ENCODE measurements around the gene ZNF428. TPM values are rescaled to one million over a fixed set of nuclear protein-coding genes. Genes with fewer than 3 reads are reported as not detected.

Gene ZNF428
- total RNA-seq, 4 donors from 2014 or later: 3.0 to 17.1 (median 15.1) TPM

- Histone ChIP-seq H3K9me3 (no peaks in the 10 kb centered on the region), H3K27ac (no peak overlapping the region), H3K36me3 (no peaks in the 10 kb centered on the region), H3K4me3 (no peak overlapping the region), H3K4me1 (peaks cover 0 to 13% (median 7%) of the 10 kb centered on the region in 4 donors), H3K27me3 (no peaks in the 10 kb centered on the region)
- TF ChIP-seq CTCF (IDR thresholded peaks at IDR 0.05) (no peak), POLR2AphosphoS5 (IDR thresholded peaks at IDR 0.05) (no peak), EP300 (IDR thresholded peaks at IDR 0.05; ENCODE audit: low read depth) (no peak), POLR2A (IDR thresholded peaks at IDR 0.05) (no peak)
- 83 to 86% methylated on average over 9 of the region's 9 CpGs for WGBS, 2 donors (ENCODE audit: low coverage in 1 of 2)
- no peak for DNase-seq
- intact Hi-C loops (cut with DNase I; ENCODE audit: low total_unique reads) (loop anchor here (10.0 kb wide), 1 partner anchor 90 kb away; no protein-coding TSS in a partner anchor), in situ Hi-C loops (cut with MboI; ENCODE audit: low pct_ligation_motif_present in 1 of 4, low pct_unique_long_range_greater_than_20kb in 1 of 4, low sequenced_read_pairs in 3 of 4) (no loop called here)
Measured at GRCh38 chr19:43564800-43565199, 54.6 kb downstream of the ZNF428 start.

- Histone ChIP-seq H3K4me3 (no peak overlapping the region), H3K27me3 (no peaks in the 10 kb centered on the region), H3K9me3 (no peaks in the 10 kb centered on the region), H3K27ac (peak overlapping the region in 2 of 4 donors; percentile 59 to 66), H3K36me3 (no peaks in the 10 kb centered on the region), H3K4me1 (peaks cover 0 to 13% (median 7%) of the 10 kb centered on the region in 4 donors)
- 90 to 92% methylated on average over 8 to 10 of the region's 10 CpGs for WGBS, 2 donors (ENCODE audit: low coverage in 1 of 2)
- in situ Hi-C loops (cut with MboI; ENCODE audit: low pct_ligation_motif_present in 1 of 4, low pct_unique_long_range_greater_than_20kb in 1 of 4, low sequenced_read_pairs in 3 of 4) (no loop called here), intact Hi-C loops (cut with DNase I; ENCODE audit: low total_unique reads) (loop anchor here (10.0 kb wide), 1 partner anchor 91 kb away; no protein-coding TSS in a partner anchor)
- no peak for DNase-seq
- TF ChIP-seq POLR2AphosphoS5 (IDR thresholded peaks at IDR 0.05): no peak
- no peak for TF ChIP-seq POLR2A (IDR thresholded peaks at IDR 0.05)
- TF ChIP-seq CTCF (IDR thresholded peaks at IDR 0.05): no peak
- TF ChIP-seq EP300 (IDR thresholded peaks at IDR 0.05; ENCODE audit: low read depth): no peak
Measured at GRCh38 chr19:43563816-43564457, 55.5 kb downstream of the ZNF428 start.

DNA sequence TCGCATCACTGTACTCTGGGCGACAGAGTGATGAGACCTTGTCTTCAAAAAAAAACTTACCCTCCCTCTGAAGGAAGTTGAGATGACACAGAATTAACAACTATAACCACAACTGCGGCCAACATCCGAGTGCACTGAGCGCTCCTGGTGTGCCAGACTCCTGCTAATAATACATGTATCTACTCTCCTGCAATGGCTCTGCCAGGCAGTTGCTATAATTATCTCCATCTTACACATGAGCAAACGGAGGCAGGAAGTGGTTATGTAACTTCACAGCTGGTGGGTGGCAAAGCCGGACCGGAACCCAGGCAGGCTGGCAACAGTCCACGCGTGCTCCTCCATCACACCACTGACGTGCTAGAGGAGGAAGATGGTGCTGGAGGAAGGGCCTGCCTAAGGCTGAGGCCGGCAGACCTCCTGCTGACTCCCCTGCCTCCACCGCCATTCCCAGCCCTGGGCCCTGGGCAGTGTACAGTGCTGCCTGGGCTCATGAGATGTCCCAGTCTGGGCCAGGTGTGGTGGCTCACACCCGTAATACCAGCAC lies 56.7 kb downstream of the ZNF428 start:
- no peak for TF ChIP-seq POLR2A (IDR thresholded peaks at IDR 0.05)
- peak in 1 of 3 donors; percentile 33 for TF ChIP-seq POLR2AphosphoS5 (IDR thresholded peaks at IDR 0.05)
- 54% methylated on average over 14 of the region's 14 CpGs; no CpG with 5 or more reads in 1 of the 2 donors for WGBS, 2 donors (ENCODE audit: low coverage in 1 of 2)

DNA sequence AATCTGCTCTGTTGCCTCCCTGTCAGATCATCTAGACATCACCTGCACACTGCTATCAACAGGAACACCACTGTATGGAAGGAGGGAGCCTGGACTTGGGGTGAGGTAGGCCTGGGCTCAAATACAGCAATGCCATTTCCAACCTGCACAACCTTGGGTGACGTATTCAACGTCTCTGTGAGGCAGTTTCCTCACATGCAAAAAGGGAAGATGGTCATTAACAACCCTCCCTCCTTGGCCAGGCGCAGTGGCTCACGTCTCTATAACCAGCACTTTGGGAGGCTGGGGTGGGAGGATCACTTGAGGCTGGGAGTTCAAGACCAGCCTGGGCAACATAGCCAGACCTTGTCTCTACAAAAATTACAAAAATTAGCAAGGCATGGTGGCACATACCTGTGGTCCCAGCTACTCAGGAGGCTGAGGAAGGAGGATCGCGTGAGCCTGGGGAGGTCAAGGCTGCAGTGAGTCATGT lies 57.2 kb downstream of the ZNF428 start:
- in situ Hi-C loops (cut with MboI; ENCODE audit: low pct_ligation_motif_present in 1 of 4, low pct_unique_long_range_greater_than_20kb in 1 of 4, low sequenced_read_pairs in 3 of 4) (no loop called here), intact Hi-C loops (cut with DNase I; ENCODE audit: low total_unique reads) (loop anchor here (10.0 kb wide), 1 partner anchor 93 kb away; no protein-coding TSS in a partner anchor)
- no peak overlapping the region for H3K4me3 ChIP-seq
- peak overlapping the region; percentile 55 to 68 (median 66) for H3K27ac ChIP-seq
- peaks cover 0 to 13% (median 7%) of the 10 kb centered on the region in 4 donors for H3K4me1 ChIP-seq
- WGBS, 2 donors (ENCODE audit: low coverage in 1 of 2): 85% methylated on average over 6 of the region's 6 CpGs; no CpG with 5 or more reads in 1 of the 2 donors
- no peaks in the 10 kb centered on the region for H3K27me3 ChIP-seq
- H3K36me3 ChIP-seq: no peaks in the 10 kb centered on the region
- no peak for TF ChIP-seq EP300 (IDR thresholded peaks at IDR 0.05; ENCODE audit: low read depth)
- no peak for TF ChIP-seq CTCF (IDR thresholded peaks at IDR 0.05)
- no peak for TF ChIP-seq POLR2AphosphoS5 (IDR thresholded peaks at IDR 0.05)
- TF ChIP-seq POLR2A (IDR thresholded peaks at IDR 0.05): no peak
- no peaks in the 10 kb centered on the region for H3K9me3 ChIP-seq
- DNase-seq: no peak

More for the DNA sequence above, 56.7 kb downstream of the ZNF428 start:
- no peaks in the 10 kb centered on the region for H3K27me3 ChIP-seq
- H3K4me3 ChIP-seq: no peak overlapping the region
- in situ Hi-C loops (cut with MboI; ENCODE audit: low pct_ligation_motif_present in 1 of 4, low pct_unique_long_range_greater_than_20kb in 1 of 4, low sequenced_read_pairs in 3 of 4): no loop called here
- peak; percentile 73 for DNase-seq
- no peaks in the 10 kb centered on the region for H3K36me3 ChIP-seq
- intact Hi-C loops (cut with DNase I; ENCODE audit: low total_unique reads): loop anchor here (10.0 kb wide), 1 partner anchor 92 kb away; no protein-coding TSS in a partner anchor
- peak overlapping the region; percentile 59 to 68 (median 66) for H3K27ac ChIP-seq
- peaks cover 0 to 13% (median 7%) of the 10 kb centered on the region in 4 donors for H3K4me1 ChIP-seq
- no peaks in the 10 kb centered on the region for H3K9me3 ChIP-seq

Measured in transverse colon (tissue), 4 donors.